B cell (primary cell): ENCODE results near the gene EEFSEC.

ENCODE experiments used
- EZH2 ChIP-seq: IDR thresholded peaks from 2 replicates; pipeline ENCODE4 v1.6.1; 2012; ENCODE audit warnings: borderline replicate concordance, low read depth, mild to moderate bottlenecking, moderate library complexity, low read length; ENCODE audit not compliant: insufficient read depth, poor library complexity, severe bottlenecking
- TF ChIP-seq, protein P1 (sequence below): fragments of 200-600 bp; IDR thresholded peaks from one replicate; pipeline ENCODE4 v1.8.0; 2022; ENCODE audit warnings: antibody characterized with exemption, mild to moderate bottlenecking

DNA sequence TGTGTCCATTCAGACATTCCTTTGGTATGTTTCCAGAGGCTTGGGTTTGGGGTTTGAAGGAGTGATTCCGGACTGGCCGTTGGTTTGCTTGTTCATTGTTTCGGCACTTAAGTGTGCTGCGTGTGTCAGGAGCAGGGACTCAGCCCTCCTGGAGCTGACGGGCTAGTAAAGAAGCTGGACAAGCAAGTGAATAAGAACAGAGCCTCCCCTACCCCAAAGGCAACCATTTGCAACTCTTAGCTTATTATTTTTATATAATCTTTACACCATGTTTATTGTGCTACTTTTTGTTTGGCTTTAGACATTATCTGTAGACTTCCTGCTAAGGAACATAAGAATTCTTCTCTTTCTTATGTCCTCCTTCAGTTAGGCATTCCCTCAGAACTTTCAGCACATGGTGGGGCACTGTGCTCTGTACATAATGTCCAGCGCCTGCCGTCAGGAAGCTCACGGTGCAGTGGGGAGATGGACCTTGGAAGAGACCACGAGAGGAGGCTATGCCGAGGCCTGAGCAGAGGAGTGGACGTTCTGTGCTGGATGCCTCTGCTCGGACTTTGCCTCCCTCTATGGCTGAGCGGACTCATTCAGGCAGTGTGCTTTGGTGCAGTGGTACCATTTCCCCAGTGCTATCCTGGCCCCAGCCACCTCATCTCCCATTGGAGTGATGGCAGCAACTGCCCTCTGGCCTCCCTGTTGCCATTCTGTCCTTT lies 65.4 kb downstream of the EEFSEC start:
- TF ChIP-seq, protein P1, sequence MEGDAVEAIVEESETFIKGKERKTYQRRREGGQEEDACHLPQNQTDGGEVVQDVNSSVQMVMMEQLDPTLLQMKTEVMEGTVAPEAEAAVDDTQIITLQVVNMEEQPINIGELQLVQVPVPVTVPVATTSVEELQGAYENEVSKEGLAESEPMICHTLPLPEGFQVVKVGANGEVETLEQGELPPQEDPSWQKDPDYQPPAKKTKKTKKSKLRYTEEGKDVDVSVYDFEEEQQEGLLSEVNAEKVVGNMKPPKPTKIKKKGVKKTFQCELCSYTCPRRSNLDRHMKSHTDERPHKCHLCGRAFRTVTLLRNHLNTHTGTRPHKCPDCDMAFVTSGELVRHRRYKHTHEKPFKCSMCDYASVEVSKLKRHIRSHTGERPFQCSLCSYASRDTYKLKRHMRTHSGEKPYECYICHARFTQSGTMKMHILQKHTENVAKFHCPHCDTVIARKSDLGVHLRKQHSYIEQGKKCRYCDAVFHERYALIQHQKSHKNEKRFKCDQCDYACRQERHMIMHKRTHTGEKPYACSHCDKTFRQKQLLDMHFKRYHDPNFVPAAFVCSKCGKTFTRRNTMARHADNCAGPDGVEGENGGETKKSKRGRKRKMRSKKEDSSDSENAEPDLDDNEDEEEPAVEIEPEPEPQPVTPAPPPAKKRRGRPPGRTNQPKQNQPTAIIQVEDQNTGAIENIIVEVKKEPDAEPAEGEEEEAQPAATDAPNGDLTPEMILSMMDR, result no peak
- no peak for TF ChIP-seq EZH2
